Iris pigment epithelial cell (primary cell): ENCODE data around the gene GALNT9.
"Not testable (repeated sequence)": the region's sequence is repeated elsewhere in the genome, so short reads cannot be mapped to it uniquely, and the experiment has no call there.

Source experiments
- DNase-seq: peaks from one replicate; pipeline ENCODE4 v3.0.0-alpha.2; 2011; ENCODE audit warnings: low read depth

GALNT9 gene

GRCh38 chr12:132312516-132312915 is 16.9 kb downstream of the GALNT9 start:
- DNase-seq = no peak

- no peak for DNase-seq
Observed at GRCh38 chr12:132311201-132311915, 18.0 kb downstream of the GALNT9 start.

GRCh38 chr12:132310181-132311040 is 19.0 kb downstream of the GALNT9 start:
- no peak for DNase-seq

GRCh38 chr12:132309596-132310086 is 19.7 kb downstream of the GALNT9 start:
- DNase-seq = no peak

- no peak for DNase-seq
Observed at GRCh38 chr12:132308853-132309595, 20.4 kb downstream of the GALNT9 start.

GRCh38 chr12:132307976-132308852 is 21.2 kb downstream of the GALNT9 start:
- DNase-seq = no peak

GRCh38 chr12:132306885-132307191 is 22.6 kb downstream of the GALNT9 start:
- DNase-seq = no peak

- no peak for DNase-seq
Observed at GRCh38 chr12:132305991-132306884, 23.2 kb downstream of the GALNT9 start.

- no peak for DNase-seq
Observed at GRCh38 chr12:132305560-132305966, 23.8 kb downstream of the GALNT9 start.

- not testable (repeated sequence) for DNase-seq
Observed at GRCh38 chr12:132304866-132305265, 24.5 kb downstream of the GALNT9 start.

GRCh38 chr12:132303853-132304373 is 25.5 kb downstream of the GALNT9 start:
- not testable (repeated sequence) for DNase-seq

GRCh38 chr12:132302466-132303358 is 26.7 kb downstream of the GALNT9 start:
- no peak for DNase-seq

- DNase-seq = no peak
Observed at GRCh38 chr12:132300789-132301722, 28.3 kb downstream of the GALNT9 start.

GRCh38 chr12:132296063-132296462 is 33.3 kb downstream of the GALNT9 start:
- DNase-seq = no peak

- not testable (repeated sequence) for DNase-seq
Observed at GRCh38 chr12:132295561-132295960, 33.8 kb downstream of the GALNT9 start.

GRCh38 chr12:132295101-132295526 is 34.3 kb downstream of the GALNT9 start:
- no peak for DNase-seq

GRCh38 chr12:132294121-132295034 is 35.0 kb downstream of the GALNT9 start:
- DNase-seq = no peak
